Uterine smooth muscle cell (primary cell): ENCODE data around the gene OVCH1. TPM values are rescaled to one million over a fixed set of nuclear protein-coding genes. Genes with fewer than 3 reads are reported as not detected.

ENCODE experiments used
- total RNA-seq: library from RNA; depleted of rRNA; stranded (reverse); fragments of >200 nt; gene quantifications from 2 replicates; pipeline ENCODE4 v1.2.3, GENCODE V29; 2014

OVCH1 gene
- total RNA-seq: under 0.01 TPM in 1 of 2 replicates, not detected in the other

GRCh38 chr12:29497588-29497987 is at the start of gene OVCH1:
Gene OVCH1 (minus strand): TSS chr12:29497686. CDS start chr12:29497686, 0 bp downstream.

GRCh38 chr12:29380536-29381523 is 116.7 kb downstream of the OVCH1 start, which contains the start of gene ERGIC2:
Gene ERGIC2 (minus strand): TSS chr12:29381172. CDS start chr12:29371633, 9,539 bp downstream.

Other genes with a start within 250 kb of the OVCH1 start
- 72.1 and 109 TPM in 2 replicates for gene ERGIC2, start 116.5 kb downstream of the OVCH1 start, total RNA-seq